HL-60/S4 treated with retinoic acid at 250 ng/mL for 4 days and 3 days (cell line): ENCODE data around the gene ZNF772.
"Not testable (repeated sequence)": the region's sequence is repeated elsewhere in the genome, so short reads cannot be mapped to it uniquely, and the experiment has no call there.

ENCODE experiments used
- in situ Hi-C: fragments of 300-500 bp; cut with MboI; formaldehyde crosslinking; loops from 2 replicates; pipeline ENCODE4 v1.7.0; 2022; ENCODE audit warnings: low sequenced_read_pairs

Gene ZNF772

DNA sequence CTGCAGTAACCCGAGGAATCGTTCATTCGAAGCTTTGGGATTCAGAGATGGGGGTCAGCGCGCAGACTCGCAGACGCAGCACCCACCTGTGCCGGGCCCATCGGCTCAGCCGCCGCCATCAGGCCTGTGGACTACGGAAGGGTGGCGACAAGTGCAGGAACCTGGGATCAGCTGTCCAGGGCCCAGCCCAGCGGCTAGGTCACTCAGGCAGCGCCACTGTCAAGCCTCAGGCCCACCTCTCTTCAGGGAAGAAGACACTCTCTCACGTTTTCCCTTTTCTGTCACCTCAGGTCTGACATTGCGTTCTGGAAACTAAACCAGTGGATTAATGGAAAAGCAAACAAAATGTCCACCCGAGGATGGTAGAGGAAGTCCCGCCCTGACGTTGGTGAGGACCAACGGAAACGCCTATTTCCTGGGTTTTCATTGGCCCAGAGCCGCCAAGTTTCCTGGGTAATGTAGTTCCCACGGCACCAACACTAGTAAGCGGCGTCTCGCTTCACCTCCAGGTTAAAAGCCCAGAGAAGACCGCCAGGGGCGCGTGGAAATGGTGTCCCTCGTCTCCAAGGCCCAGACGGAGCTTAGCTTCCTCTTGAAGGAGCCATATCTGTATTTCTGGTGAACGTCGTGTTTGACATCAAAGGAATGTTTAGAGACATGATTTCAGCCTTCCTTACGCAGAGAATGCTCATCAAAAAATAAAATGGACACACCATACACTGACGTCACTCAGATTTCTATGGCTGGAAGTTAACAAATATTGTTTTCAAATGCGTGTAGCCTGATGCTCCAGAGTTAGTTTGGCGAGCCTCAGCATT lies at the start of gene ZNF772:
TSS of gene ZNF772 (minus strand) at position 376 of the 818 bp plus-strand sequence. CDS start at position 119, 257 bp downstream.
- in situ Hi-C loops = no loop called here

- in situ Hi-C loops = not testable (repeated sequence)
Measured at GRCh38 chr19:57518021-57518420, 40.7 kb upstream of the ZNF772 start.

- in situ Hi-C loops = no loop called here
Measured at GRCh38 chr19:57515255-57515654, 37.9 kb upstream of the ZNF772 start.

- in situ Hi-C loops = no loop called here
Measured at GRCh38 chr19:57512845-57513244, 35.5 kb upstream of the ZNF772 start.

DNA sequence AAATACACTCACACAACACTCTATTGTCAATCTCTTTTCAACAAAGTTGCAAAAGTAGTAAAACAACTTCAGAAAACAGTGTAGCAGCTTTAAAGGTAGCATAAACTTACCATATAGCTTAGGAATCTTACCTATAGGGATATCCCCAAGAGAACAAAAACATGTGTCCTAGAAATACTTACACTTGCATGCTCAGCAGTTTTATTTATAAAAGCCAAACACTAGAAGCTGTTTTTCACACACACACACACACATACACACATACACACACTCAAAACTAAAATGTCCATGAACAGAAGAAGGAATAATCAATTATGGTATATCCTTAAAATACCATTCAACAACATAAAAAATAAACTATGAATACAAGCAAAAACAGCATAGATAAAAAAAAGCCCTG lies 34.1 kb upstream of the ZNF772 start:
- in situ Hi-C loops = no loop called here

- in situ Hi-C loops = no loop called here
Measured at GRCh38 chr19:57506163-57506562, 28.8 kb upstream of the ZNF772 start.

DNA sequence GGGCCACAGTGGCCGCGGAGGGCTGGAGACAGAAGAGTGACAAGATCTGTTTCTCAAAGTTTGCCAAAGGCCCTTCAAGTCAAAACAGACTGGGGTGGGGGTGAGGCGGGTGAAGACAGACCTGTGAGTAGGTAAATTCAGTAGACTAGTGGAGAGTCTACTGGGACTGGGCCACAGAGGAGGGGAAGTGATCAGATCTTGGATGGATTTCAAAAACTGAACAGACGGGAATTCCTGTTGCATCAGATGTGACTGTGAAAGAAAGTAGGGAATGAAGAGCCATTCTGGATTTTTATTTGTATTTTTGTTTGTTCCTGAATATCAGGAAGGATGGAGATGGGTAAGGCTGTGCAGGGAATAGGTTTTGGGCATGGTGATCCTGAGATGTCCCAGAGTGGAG lies 23.0 kb upstream of the ZNF772 start:
- in situ Hi-C loops = not testable (repeated sequence)

DNA sequence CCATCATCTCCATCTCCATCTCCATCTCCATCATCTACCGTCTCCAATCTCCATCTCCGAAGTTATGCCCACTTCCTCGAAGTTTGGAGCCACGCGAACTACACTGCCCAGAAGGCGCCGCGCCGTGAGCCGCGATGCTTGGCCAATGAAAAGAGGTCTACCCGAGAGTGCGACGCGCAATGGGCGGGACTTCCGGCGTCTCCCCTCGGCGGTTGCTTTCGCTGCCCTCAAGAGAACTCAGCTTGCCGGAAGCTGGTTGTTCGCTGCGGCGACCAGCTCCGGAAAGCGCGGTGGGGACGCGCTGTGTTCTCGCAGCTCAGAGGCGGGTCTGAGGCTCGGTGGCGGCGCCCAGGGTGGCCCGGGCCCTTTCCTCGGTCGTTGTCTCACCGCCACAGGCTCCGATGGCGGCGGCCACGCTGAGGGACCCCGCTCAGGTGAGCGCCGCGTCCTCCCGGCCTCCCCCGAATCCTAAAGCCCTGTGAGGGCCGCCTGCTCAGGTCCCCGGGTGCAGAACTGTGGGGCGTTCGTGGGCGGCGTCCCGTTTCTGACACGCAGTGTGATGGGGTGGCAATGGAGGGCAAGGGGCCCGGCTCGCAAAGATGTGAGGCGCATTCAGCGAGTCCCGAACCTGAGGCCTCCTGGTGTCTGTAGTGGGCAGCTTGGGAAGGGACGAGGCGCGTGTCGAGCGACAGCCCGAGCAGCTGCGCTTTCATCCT lies 22.5 kb upstream of the ZNF772 start, which contains the start of gene ZNF773:
TSS of gene ZNF773 (plus strand) at position 259 of the 716 bp plus-strand sequence. CDS start at position 402, 143 bp downstream.
- in situ Hi-C loops = not testable (repeated sequence)

DNA sequence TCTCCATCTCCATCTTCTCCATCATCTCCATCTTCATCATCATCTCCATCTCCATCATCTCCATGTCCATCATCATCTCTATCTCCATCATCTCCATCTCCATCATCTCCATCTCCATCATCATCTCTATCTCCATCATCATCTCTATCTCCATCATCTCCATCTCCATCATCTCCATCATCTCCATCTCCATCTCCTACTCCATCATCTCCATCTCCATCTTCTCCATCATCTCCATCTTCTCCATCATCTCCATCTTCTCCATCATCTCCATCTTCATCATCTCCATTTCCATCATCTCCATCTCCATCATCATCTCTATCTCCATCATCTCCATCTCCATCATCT lies 21.9 kb upstream of the ZNF772 start:
- in situ Hi-C loops = not testable (repeated sequence)

DNA sequence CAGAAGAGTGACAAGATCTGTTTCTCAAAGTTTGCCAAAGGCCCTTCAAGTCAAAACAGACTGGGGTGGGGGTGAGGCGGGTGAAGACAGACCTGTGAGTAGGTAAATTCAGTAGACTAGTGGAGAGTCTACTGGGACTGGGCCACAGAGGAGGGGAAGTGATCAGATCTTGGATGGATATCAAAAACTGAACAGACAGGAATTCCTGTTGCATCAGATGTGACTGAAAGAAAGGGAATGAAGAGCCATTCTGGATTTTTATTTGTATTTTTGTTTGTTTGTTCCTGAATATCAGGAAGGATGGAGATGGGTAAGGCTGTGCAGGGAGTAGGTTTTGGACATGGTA lies 10.9 kb upstream of the ZNF772 start:
- in situ Hi-C loops = not testable (repeated sequence)

DNA sequence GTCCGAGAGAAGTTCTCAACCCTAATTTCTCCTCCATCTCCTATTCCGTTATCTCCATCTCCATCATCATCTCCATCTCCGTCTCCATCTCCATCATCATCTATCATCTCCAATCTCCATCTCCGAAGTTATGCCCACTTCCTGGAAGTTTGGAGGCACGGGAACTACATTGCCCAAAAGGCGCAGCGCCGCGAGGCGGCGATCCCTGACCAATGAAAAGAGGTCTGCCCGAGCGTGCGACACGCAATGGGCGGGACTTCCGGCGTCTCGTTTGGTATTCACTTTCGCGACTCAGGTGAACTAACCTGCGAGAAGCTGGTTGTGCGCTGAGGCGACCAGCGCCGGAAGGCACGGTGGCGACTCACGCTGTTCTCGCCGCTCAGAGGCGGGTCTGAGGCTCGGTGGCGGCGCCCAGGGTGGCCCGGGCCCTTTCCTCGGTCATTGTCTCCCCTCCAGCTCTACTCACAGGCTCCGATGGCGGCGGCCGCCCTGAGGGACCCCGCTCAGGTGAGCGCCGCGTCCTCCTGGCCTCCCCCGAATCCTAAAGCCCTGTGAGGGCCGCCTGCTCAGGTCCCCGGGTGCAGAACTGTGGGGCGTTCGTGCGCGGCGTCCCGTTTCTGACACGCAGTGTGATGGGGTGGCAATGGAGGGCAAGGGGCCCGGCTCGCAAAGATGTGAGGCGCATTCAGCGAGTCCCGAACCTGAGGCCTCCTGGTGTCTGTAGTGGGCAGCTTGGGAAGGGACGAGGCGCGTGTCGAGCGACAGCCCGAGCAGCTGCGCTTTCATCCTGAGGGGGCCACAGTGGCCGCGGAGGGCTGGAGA lies 10.3 kb upstream of the ZNF772 start, which contains the start of gene ZNF419:
TSS of gene ZNF419 (plus strand) at position 274 of the 822 bp plus-strand sequence. CDS start at position 475, 201 bp downstream.
- in situ Hi-C loops = not testable (repeated sequence)

- in situ Hi-C loops = no loop called here
Measured at GRCh38 chr19:57473646-57474045, 3.7 kb downstream of the ZNF772 start.

DNA sequence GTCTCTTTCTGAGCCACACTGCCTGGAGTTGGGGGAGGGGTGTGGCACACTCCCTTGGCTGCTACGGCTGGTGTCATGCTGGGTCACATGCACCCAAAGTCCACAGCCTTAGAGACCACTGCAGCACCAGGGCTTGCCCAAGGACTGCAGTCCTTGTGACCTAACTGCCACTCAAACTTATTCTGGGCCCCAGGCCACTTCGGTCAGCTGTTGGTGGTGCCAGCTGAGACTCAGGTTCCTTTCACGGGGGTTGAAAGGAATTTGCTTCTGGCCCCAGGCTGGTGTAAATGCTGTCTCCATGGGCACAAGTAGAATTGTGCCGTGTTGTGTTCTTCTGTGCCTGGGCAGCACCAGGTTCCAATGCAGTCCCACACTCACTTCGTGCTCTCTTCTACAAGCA lies 10.9 kb downstream of the ZNF772 start:
- in situ Hi-C loops = no loop called here

GRCh38 chr19:57465680-57466381 lies 11.5 kb downstream of the ZNF772 start:
- in situ Hi-C loops = no loop called here

DNA sequence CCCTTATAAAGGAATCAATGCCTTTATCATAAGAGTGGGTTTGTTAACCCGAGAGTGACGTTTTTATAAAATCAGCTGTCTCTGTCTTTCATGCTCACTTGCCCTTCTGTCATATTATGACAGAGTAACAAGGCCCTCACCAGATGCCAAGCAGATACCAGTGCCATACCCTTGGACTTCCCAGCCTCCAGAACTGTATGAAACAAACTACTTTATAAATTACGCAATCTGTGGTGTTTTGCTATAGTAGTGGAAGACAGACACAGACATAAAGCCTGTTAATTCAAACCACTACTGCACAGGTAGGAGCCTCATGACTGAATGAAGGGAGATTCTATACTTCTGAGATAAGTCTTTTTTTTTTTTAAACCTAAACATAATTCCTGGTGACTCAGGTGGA lies 25.1 kb downstream of the ZNF772 start:
- in situ Hi-C loops = no loop called here

DNA sequence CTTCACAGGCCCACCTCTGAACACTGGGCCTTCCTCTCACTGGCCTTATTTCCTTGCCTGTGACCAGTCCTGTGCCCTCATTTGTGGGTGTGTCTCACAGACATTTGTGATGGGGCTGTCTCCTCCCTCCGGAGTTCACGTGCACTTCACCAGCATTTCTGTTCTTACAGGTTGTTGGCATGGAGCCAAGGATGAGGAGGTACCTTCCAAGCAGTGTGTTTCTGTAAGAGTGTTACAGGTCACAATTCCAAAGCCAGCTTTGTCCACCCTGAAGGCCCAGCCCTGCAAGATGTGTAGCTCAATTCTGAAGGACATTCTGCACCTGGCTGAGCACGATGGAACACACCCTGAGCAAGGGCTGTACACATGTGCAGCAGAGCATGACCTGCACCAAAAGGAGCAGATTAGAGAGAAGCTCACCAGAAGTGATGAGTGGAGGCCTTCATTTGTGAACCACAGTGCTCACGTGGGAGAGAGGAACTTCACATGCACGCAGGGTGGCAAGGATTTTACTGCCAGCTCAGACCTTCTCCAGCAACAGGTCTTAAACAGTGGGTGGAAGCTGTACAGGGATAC lies 34.2 kb downstream of the ZNF772 start:
- in situ Hi-C loops = no loop called here

DNA sequence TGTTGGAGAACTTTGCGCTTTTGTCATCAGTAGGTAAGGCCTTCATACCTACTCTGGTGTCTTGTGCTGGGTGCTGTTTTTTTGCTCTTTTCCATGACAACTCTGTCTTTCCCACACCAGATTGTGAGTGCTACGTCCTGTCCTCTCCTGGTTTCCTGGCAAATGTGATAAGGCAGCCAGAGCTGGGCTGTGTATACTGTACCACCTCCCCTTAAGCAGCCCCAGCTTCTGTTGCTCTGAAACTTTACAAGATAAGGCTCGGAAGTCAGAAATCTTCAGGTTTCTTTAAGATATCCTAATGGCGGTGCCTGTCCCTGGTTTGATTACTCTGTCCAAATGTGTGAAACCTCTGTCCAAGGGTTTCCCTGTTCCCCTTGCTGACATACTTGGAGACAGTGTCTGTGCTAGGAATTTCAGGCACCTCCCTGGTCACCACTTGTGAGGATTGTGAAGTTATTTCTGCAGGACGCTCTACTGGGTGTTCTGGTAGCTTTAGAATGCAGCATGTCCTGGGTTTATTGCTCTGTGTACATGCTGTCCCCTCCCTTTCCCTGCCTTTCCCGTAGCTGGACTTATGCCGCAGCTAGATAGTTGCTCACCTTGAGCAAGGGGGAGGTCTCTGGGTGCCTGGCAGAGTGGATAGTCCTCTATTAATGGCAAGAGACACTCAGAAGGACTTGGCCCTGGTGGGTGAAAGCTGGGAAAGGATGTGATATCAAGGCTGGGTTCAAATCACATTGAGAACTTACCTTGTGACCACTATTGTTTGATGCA lies 35.2 kb downstream of the ZNF772 start:
- in situ Hi-C loops = no loop called here

- in situ Hi-C loops = no loop called here
Measured at GRCh38 chr19:57438925-57439324, 38.4 kb downstream of the ZNF772 start.

DNA sequence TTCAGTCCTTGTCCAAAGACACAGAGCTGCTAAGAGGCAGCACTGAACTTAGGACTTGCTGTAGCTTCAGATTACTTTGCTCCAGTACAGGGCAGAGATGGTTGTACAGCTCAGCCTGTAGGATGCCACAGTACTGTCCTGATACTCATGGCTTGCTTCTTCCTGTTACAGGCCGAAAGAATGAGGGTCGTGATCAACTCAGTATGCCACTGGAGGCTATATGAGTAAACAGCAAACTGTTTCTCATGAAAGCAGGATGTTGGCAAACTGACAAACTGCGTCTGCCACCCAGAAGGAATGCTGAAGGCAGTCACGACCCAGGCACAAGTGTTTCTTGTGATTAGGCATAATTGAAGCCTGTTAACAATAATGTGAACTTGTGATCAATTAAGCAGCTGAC lies 39.4 kb downstream of the ZNF772 start:
- in situ Hi-C loops = no loop called here

DNA sequence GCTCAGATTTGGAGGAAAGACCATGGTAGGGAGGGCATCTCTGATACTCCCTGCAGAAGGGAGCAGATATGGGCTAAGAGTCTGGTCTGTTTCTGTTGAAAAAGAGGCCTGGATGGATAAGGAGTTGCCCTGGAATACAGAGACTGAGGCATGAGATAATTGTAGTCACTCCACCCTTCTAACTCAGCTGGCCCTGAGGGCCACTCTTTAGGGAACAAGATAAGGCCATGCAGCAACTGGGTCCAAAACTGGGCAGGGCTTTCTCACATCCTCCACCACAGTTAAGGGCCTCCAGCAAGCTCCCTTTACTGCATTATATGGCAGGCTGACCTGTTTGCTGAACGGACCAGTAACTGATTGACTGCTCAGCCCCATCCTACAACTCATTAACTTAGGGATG lies 40.9 kb downstream of the ZNF772 start:
- in situ Hi-C loops = no loop called here
